GOT3 (cell line): Measurements from ENCODE around the gene CARD14.
"Not testable (repeated sequence)": the region's sequence is repeated elsewhere in the genome, so short reads cannot be mapped to it uniquely, and the experiment has no call there.

ENCODE experiments used
- DNase-seq: peaks from one replicate; lab custom pipeline; 2025; ENCODE audit warnings: mixed read lengths; lab: John Stamatoyannopoulos, UW

CARD14 gene

GRCh38 chr17:80151333-80151732, 18.5 kb upstream of the CARD14 start:
- DNase-seq = no peak

DNA sequence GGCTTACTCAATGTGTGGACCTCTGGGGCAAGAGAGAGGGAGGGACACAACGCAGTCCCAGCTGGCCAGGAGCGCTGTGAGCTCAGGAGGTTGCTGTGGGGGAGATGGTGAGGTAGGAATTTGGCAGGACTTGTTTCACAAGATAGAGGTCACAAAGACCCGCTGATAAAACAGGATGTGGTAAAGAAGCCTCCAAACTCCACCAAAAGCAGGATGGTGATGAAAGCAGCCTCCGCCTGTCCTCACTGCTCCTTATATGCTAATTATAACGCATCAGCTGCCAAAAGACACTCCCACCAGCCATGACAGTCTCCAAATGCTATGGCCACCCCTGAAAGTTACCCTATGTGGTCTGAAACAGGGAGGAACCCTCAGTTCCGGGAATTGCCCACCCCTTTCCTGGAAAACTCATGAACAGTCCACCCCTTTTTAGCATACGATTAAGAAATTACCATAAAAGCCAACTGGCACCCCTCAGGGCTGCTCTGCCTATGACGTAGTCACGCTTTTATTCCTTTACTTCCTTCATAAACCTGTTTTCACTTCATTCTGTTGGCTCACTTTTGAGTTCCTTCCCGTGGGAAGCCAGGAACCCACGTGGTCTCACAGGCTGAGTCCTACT, 17.6 kb upstream of the CARD14 start:
- no peak for DNase-seq

DNA sequence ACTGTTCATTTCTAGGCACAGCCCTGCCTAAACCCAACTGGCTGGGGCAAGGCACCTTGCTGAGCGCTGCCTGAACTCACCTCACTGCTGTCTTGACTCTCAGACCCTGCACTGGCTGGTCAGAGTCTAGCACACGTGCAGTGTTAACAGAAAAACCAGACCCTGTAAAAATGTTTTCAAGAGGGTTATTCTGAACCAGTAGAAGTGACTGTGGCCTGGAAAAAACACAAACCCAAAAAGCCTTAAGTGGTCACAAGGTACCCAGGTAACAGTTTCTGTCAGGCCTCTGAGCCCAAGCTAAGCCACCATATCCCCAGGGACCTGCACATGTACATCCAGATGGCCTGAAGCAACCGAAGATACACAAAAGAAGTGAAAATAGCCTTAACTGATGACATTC, 16.8 kb upstream of the CARD14 start:
- no peak for DNase-seq

DNA sequence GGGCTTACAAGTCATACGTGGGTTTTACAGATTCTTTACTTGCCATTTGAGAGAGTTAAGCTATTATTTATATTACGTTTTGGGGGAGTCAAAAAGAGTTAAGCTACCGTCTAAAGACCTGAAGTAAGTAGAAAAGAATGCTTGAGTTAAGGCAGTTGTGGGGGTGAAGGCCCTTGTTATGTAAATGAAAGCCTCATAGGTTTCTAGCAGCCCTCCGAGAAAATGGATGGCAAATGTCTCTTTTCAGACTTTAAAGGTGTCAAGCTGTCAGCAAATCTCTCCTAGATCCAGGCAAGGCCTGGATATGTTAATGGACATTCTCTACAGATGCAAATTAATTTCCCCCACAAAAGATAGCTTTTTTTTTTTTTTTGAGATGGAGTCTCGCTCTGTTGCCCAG, 15.7 kb upstream of the CARD14 start:
- DNase-seq = no peak

GRCh38 chr17:80155600-80155999, 14.2 kb upstream of the CARD14 start:
- DNase-seq = not testable (repeated sequence)

- DNase-seq = no peak
Measured at GRCh38 chr17:80158846-80159245, 11.0 kb upstream of the CARD14 start.

GRCh38 chr17:80160536-80160935, 9.3 kb upstream of the CARD14 start:
- no peak for DNase-seq

DNA sequence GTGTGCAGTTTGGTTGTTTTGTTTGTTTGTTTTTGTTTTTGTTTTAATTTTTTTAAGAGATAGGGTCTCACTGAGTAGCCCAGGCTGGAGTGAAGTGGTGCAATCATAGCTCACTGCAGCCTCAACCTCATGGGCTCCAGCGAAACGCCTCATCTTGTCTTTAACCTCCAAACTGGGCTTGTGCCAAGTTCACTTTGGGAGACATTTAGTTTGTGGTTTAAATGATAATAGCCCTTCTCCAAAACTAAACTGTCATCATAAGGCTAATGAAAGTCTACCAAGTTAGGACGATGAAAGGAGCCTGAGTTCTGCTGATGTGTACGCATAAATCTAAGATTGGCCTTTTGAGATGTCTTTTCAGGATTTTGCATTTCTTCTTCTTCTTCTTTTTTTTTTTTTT, 6.5 kb upstream of the CARD14 start:
- DNase-seq = no peak

DNA sequence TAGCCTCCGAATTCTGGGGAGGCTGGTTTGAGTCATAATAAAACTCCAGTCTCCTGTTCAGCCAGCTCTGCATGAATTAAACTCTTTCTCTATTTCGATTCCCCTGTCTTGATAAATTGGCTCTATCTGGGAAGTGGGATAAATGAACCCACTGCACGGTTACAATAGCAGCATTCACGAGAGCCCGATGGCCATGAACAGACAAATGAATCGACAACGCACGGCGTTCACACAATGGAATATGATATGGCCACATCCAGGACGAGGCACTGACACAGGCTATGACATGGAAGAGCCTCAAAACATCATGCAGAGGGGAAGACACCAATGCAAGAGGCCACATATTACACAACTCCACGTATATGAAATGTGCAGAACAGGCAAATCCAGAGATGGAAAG, 5.6 kb upstream of the CARD14 start:
- DNase-seq = no peak

DNA sequence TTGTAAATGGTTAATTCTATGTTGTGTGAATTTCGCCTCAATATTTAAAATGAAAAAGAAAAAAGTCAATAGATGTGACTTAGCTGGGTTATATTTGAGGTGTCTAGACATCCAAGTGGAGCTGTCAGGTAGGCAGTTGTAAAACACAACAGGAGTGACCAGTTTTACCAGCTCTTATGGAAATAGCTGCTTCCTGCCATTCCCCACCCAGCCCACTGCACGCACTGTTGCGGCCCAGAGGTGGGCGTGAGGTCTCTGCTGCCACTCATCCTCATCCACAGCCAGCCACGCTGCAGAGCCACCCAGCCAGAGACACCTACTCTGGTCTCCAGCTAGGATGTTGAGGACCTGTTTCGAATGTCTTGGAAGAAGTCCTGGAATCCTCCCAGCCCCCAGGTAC, 3.4 kb upstream of the CARD14 start:
- no peak for DNase-seq

- no peak for DNase-seq
Measured at GRCh38 chr17:80168371-80168770, 1.5 kb upstream of the CARD14 start.

DNA sequence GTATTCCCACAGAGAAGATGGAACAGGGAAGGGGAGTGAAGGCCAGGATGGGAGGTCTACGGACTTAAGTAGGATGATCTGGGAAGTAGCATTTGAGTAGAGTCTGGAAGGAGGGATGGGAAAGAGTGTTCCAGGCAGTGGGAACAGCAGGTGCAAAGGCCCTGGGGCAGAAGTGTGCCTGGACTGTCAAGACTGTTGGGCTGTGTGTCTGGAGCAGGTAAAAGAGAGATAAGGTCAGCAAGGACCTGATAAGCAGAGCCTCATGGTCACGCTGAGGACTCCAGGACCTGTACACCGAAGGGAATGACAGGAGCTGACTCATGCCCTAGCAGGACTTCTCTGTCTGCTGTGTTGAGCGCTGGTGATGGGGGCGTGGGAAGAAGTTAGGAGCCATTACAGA, 723 bp upstream of the CARD14 start:
- DNase-seq = no peak

GRCh38 chr17:80171681-80172080, 1.9 kb downstream of the CARD14 start:
- no peak for DNase-seq

DNA sequence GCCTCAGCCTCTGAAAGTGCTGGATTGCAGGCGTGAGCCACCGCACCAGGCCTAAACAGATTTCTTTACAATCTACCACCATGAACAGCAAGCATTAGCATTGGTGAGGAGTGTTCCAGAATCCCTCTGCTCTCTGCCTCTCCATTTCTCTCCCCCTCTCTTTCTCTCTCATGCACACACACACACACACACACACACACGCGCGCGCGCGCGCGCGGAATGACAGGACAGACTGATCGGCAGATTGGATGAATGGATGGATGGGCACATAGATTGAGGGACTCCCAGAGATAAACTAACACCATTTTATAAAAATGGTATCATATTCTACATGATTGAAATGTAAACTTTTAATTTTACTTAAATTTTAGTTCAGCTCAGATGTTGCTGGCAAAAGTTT, 3.3 kb downstream of the CARD14 start:
- no peak for DNase-seq

GRCh38 chr17:80173916-80174315, 4.1 kb downstream of the CARD14 start:
- DNase-seq = no peak

DNA sequence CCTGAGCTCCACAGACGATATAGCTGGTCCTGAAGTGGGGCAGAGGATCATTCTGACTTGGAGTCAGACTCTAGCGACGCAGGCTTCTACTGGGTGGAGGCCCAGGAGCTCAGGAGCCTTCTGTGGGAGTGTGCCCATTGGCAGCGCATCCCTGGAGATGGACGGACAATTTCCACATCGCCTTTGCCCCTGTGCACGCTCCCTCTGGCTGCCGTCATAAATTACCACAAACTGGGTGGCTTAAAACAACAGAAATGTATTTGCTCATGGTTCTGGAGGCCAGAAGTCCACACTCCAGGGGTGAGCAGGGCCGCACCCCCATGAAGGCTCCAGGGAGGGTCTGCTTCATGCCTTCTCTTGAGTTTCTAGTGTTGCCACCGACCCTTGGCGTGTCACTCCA, 6.9 kb downstream of the CARD14 start:
- DNase-seq = no peak

DNA sequence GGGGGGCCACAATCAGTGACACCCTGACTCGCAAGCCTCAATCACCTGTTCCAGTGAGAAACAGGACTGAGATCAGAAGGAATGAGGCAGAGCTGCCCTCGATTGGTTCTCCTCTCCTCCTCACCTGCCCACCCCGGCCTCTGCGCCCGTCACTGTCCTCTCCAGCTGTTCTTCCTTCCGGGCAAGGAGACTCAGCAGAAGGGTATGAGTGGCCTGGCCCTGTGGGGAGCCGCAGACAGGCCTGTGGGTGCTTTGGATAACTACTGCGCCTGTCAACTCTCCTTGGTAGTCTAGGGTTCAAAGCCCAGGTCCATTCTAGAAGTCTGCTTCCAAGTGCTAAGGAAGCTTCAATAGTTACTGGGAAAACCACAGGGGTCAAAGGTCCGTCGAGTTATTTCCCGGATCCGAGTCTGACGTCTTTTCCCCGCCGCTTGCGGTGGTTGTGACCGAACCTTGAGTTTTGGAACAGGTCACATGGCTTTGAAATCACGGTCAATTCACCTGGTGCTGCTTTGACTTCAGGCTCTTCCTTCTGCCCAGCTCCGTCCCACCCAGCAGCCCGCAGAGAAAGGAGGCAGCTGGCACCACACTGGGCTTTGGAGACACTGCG, 8.3 kb downstream of the CARD14 start:
- DNase-seq = no peak

- no peak for DNase-seq
Measured at GRCh38 chr17:80180192-80180591, 10.4 kb downstream of the CARD14 start.

DNA sequence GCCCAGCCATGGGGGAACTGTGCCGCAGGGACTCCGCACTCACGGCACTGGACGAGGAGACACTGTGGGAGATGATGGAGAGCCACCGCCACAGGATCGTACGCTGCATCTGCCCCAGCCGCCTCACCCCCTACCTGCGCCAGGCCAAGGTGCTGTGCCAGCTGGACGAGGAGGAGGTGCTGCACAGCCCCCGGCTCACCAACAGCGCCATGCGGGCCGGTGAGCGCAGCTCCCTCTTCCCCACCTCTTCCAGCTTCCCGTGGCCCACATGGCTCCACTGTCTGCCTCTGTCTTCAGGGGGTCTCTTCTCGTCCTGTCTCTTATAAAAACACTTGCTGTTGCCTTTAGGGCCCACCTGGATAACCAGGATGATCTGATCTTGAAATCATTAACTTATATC, 11.6 kb downstream of the CARD14 start:
- DNase-seq = no peak

DNA sequence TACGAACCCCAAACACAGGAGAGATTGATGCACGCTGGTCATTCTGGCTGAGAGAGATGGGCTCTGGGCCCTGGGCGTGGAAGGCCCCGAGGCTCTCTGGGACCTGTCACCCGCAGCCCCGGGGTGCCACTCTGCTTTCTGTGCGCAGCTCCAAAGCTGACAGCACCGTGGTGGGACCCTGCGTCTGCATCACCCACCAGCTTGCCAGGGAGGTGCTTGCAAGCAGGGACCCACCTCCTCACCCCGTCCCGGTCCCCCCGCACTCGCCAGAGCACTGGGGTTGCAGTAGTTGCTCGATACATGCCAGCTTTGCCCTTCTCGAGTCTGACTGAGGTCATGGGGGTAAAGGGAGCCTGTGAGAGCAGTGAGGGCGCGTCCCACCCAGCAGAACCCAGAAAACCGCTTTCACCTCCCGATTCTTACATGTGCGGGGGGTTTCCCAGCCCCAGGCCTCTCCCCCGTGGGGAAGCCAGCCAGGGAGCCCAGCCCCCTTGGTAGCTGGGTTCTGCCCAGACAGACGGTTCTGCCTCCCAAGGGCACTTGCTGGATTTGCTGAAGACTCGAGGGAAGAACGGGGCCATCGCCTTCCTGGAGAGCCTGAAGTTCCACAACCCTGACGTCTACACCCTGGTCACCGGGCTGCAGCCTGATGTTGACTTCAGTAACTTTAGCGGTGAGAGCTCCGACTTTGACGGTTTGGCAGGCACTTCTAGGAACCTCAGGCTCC, 12.5 kb downstream of the CARD14 start:
- no peak for DNase-seq

DNA sequence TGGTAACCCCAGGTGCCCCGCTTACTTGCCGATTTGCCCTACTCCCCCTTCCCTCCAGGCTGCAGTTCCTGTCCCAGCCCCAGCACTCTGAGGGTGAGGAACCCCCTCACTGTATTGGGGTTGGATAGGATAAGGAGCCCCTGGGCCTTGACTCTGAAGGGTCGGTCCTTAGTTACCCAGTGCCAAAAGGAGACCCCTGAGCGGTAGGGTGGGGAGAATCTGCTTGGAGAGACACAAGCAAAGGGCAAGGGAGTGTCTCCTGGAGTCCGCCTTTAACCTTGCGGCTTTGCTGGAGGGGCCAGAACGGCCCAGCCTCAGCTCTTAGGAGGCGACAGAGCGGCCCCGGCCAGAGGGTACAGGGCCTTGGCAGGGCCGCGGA, 13.0 kb downstream of the CARD14 start:
- no peak for DNase-seq

DNA sequence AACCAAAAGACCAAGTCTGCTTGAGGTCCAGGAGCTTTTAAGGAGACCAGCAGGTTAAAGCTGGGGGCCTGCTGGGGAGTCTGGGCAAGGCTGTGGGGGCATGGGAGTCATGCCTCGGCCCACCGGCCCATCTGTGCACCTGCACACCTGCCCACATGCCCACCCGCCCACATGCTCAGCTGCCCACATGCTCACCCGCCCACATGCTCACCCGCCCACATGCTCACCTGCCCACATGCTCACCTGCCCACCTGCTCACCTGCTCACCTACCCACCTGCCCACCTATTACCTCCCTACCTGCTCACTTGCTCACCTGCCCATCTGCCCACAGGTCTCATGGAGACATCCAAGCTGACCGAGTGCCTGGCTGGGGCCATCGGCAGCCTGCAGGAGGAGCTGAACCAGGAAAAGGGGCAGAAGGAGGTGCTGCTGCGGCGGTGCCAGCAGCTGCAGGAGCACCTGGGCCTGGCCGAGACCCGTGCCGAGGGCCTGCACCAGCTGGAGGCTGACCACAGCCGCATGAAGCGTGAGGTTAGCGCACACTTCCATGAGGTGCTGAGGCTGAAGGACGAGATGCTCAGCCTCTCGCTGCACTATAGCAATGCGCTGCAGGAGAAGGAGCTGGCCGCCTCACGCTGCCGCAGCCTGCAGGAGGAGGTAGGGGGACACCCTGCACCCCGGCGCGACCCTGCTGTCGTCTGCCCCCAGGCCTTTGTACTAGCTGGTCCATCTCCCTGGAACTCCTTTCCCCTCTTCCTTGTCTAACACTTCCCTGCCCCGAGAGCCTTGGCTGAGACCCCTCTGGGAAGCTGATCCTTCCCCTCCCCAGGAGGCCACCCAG, 14.0 kb downstream of the CARD14 start:
- DNase-seq = no peak

DNA sequence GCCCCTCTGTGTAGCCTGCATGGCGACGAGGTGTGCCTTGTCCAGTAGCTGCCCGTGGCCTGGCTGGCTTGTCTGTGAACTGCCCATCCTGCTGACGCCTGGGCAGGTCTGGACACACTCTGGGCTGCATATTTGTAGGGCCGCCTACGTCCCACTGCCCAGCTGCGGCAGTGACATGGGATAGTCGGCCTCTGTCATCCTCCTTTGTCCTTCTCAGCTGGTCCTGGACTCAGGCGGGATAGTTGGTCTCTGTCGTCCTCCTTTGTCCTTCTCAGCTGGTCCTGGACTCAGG, 14.5 kb downstream of the CARD14 start:
- DNase-seq = no peak
